Measurements from ENCODE around the gene FAM234B. TPM values are rescaled to one million over a fixed set of nuclear protein-coding genes. Genes with fewer than 3 reads are reported as not detected.

Gene FAM234B
- total RNA-seq, 1 experiment from 2014 or later = 20.8 TPM

GRCh38 chr12:13130981-13131380 is 86.8 kb downstream of the FAM234B start:
- Histone ChIP-seq H2AK5ac (ENCODE audit: insufficient read length, low read length) (no peak overlapping the region), H3T11ph (ENCODE audit: low read length) (no peak overlapping the region), H2BK20ac (ENCODE audit: low read depth, low read length, poor library complexity, severe bottlenecking) (no peak overlapping the region), H3K79me1 (ENCODE audit: insufficient read depth, low read depth, low read length, poor library complexity, severe bottlenecking) (no peaks in the 10 kb centered on the region), H3K9me3 (ENCODE audit: control insufficient read depth, low read depth, low read length) (no peaks in the 10 kb centered on the region), H4K91ac (ENCODE audit: insufficient read length, low read depth, low read length) (no peak overlapping the region), H4K5ac (ENCODE audit: insufficient read length, low read depth, low read length) (no peak overlapping the region), H3K23me2 (ENCODE audit: insufficient read length, low read depth, low read length, poor library complexity, severe bottlenecking) (no peaks in the 10 kb centered on the region), H3K9ac (ENCODE audit: extremely low read depth, insufficient read length, low read length) (no peak overlapping the region), H3K27me3 (ENCODE audit: insufficient read depth, low read length) (no peaks in the 10 kb centered on the region), H3K4me2 (ENCODE audit: insufficient read depth, insufficient read length, low read length) (no peak overlapping the region), H4K20me1 (ENCODE audit: control insufficient read depth, insufficient read depth, insufficient read length) (no peaks in the 10 kb centered on the region), H4K8ac (replicated peaks; ENCODE audit: insufficient read length, low read depth, low read length) (no peak overlapping the region), H3K18ac (ENCODE audit: insufficient read length, low read depth, low read length) (no peak overlapping the region), H3K4ac (ENCODE audit: low read depth, low read length) (no peak overlapping the region), H3K56ac (ENCODE audit: insufficient read length, low read depth, low read length) (no peak overlapping the region), H3K14ac (ENCODE audit: insufficient read depth, low read length) (no peak overlapping the region), H3K79me2 (ENCODE audit: insufficient read depth, low read length) (no peaks in the 10 kb centered on the region), H2BK120ac (ENCODE audit: low read depth, low read length, poor library complexity, severe bottlenecking) (no peak overlapping the region), H2BK15ac (ENCODE audit: low read depth, low read length) (no peak overlapping the region), H2BK5ac (ENCODE audit: insufficient read length, low read length) (no peak overlapping the region), H3K27ac (ENCODE audit: insufficient read length, low read depth, low read length) (no peak overlapping the region), H3K4me1 (ENCODE audit: insufficient read depth, low read length) (peaks cover 2% of the 10 kb centered on the region; the same call in 1 of the 2 replicates), H2AFZ (ENCODE audit: low read length) (no peak overlapping the region), H2BK12ac (ENCODE audit: insufficient read length, low read depth, low read length) (no peak overlapping the region), H3K23ac (ENCODE audit: insufficient read length, low read depth, low read length) (no peak overlapping the region)
- Mint-ChIP-seq H3K4me3 (no peak overlapping the region), H3K9me3 (no peaks in the 10 kb centered on the region), H3K36me3 (ENCODE audit: insufficient read depth in 1 of 3, low read depth in 3 of 3) (no peaks in the 10 kb centered on the region; a peak in 1 of 7 replicates), H3K4me1 (peaks cover 10 to 15% of the 10 kb centered on the region in 2 experiments), H3K27ac (no peak overlapping the region), H3K27me3 (ENCODE audit: low read depth) (no peaks in the 10 kb centered on the region)
- no peak for DNase-seq
- no CpG with 5 or more reads among the region's 3 CpGs for WGBS (ENCODE audit: extremely low coverage, insufficient read length, low lambda C conversion rate)
- TF ChIP-seq, protein P1, sequence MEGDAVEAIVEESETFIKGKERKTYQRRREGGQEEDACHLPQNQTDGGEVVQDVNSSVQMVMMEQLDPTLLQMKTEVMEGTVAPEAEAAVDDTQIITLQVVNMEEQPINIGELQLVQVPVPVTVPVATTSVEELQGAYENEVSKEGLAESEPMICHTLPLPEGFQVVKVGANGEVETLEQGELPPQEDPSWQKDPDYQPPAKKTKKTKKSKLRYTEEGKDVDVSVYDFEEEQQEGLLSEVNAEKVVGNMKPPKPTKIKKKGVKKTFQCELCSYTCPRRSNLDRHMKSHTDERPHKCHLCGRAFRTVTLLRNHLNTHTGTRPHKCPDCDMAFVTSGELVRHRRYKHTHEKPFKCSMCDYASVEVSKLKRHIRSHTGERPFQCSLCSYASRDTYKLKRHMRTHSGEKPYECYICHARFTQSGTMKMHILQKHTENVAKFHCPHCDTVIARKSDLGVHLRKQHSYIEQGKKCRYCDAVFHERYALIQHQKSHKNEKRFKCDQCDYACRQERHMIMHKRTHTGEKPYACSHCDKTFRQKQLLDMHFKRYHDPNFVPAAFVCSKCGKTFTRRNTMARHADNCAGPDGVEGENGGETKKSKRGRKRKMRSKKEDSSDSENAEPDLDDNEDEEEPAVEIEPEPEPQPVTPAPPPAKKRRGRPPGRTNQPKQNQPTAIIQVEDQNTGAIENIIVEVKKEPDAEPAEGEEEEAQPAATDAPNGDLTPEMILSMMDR (conservative IDR thresholded peaks at IDR 0.05) = no peak

Other genes with a start within 250 kb of the FAM234B start
- gene DDX47, start 231.0 kb upstream of the FAM234B start, total RNA-seq (2021) = 73.9 and 78.2 TPM in 2 replicates
- 0.09 and 0.13 TPM in 2 replicates for gene GPRC5A, start 152.8 kb upstream of the FAM234B start, total RNA-seq (2021)
- gene GPRC5D, start 92.2 kb upstream of the FAM234B start, total RNA-seq (2021) = not detected in 2 replicates
- 20.2 and 22.2 TPM in 2 replicates for gene HEBP1, start 44.1 kb upstream of the FAM234B start, total RNA-seq (2021)
- 0.22 and 0.33 TPM in 2 replicates for gene GSG1, start 59.3 kb downstream of the FAM234B start, total RNA-seq (2021)
- gene EMP1, start 152.3 kb downstream of the FAM234B start, total RNA-seq (2021) = 0.63 and 0.75 TPM in 2 replicates